RCC 7860 (cell line): ENCODE measurements around the gene VCAM1.
"Not testable (repeated sequence)": the region's sequence is repeated elsewhere in the genome, so short reads cannot be mapped to it uniquely, and the experiment has no call there.

Source experiments
- DNase-seq: peaks from one replicate; pipeline ENCODE4 v3.0.0-alpha.2; 2015; ENCODE audit warnings: low spot score
- FAIRE-seq: peaks from 2 replicates; lab custom pipeline; 2012; peaks lifted over from hg19 to GRCh38; lab: Jason Lieb, UNC

The VCAM1 gene

DNA sequence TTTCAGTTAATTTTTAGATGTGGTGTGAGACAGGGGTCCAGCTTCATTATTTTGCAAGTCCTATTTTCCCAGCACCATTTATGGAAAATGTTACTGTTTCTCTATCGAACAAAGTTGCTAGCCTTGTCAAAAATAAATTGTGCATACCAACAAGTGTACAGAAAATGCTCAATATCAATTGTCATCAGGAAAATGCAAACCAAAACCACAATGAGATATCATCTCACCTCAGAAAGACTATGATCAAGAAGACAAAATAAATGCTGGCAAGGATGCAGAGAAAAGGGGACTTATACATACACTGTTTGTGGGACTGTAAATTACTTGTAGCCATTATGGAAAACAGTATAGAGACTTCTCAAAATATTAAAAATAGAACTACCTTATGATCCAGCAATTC is 54.8 kb downstream of the VCAM1 start:
- no peak for FAIRE-seq
- no peak for DNase-seq

DNA sequence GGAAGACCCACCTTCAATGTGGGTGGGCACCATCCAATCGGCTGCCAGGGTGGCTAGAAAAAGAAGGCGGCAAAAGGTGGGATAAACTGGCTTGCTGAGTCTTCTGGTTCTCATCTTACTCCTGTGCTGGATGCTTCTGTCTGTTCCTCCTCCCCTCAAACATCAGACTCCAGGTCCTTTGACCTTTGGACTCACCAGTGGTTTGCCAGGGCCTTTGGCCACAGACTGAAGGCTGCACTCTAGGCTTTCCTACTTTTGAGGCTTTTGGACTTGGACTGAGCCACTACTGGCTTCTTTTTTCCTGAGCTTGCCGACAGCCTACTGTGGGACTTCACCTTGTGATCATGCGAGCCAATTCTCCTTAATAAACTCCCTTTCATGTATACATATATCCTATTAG is 55.9 kb downstream of the VCAM1 start:
- DNase-seq (no peak), FAIRE-seq (no peak)

DNA sequence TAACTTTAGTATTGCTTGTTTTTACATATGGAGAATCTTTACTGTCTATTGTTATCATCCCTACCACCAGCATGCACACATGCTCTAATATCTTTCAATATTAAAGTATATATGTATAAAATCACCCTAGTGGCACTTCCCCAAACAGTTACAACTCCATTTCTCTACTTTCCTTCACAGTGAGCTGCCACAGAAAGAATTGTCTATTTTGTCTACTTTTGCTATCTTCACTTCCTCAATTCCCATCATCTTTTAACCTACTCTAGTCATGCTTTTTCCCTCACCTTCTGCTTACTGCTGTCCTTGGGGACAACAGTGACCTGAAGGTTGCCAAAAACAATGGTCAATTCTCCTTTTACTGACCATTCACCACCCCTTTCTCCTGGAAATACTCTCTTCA is 59.2 kb downstream of the VCAM1 start:
- no peak for FAIRE-seq
- no peak for DNase-seq

- DNase-seq (no peak), FAIRE-seq (no peak)
Observed at GRCh38 chr1:100780814-100781213, 61.3 kb downstream of the VCAM1 start.

DNA sequence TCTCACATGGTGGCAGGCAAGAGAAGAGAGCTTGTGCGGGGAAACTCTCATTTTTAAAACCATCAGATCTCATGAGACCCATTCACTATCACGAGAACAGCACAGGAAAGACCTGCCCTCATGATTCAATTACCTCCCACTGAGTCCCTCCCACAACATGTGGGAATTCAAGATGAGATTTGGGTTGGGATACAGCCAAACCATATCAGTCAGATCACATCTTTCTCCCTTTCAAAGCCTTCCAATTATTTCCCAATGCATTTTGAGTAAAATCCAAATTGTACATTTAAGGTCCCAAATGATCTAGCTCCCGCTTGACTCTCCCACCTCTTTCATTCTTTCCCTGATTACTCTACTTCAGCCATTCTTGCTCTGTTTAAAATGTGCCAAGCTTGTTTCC is 62.2 kb downstream of the VCAM1 start:
- not testable (repeated sequence) for FAIRE-seq, DNase-seq

DNA sequence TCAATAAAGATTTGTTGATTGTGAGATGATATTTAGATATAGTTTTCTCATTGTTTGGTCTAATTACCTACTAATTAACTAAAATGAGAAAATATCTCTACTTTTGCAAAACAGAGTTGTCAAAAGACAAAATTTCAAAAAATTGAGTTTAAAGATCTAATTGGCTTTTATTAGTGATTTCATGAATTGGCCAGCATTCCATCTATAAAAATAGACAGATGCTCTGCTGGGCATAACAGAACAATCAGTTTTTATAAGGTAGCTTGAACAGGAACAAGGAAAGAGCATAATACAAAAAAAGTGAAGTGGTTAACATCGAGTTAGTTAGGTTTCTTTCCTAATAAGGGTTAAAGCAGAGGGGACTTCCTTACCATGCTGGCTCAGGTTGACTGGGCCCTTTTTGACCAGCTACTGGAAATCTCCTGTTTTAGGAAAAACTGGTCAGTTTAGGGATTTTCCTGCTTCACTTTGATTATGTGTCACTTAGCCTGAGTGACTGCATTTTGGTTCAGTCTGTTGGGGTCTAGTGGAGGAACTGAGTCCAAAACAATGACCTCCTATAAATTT is 63.0 kb downstream of the VCAM1 start:
- DNase-seq (no peak), FAIRE-seq (no peak)

DNA sequence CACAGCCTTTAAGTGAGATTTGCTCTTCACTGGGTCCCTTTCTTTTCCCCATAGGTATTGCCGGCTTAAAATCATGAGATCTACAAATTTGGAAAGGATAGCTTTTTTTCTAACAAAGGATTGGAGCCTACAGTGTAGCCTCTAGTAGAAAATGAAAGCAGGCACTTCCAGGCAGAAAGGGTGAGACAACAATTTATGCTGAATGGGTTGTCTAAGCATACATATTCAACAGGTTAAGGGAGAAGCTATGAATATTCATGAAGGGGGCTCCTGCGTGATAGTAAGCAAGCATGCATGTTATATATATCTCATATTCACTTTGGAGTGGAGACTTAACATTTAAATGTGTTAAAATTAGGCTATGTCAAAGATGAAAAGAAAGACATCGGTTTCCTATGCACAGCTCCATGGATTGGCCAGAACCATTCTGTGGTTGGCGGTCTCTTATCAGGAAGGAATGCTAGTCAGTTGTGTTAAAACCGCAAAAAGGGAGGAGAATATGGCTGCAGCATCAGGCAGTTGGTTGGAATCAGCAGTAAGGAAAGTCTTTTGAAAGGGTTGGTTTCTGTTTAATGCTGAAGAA is 66.0 kb downstream of the VCAM1 start:
- DNase-seq (peak; percentile 88), FAIRE-seq (peak; percentile 97)

DNA sequence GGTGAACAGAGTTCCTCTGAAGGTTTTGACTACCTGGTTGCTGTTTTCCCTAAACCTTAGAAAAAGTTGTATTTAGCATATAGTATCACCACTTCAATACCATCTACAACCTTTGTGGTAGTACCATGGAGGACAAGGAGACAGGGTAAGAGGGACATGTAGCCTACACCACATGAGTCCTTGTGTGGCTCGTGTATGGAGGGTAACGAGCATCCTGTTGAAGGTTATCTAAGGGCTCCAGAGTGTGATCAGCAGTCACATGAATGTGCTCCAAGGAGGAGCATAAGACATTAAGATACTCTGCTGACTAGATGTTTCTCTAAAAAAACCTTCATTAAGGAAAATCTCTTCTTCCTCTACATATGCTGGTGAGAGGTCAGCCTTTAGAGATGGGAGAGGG is 67.3 kb downstream of the VCAM1 start:
- no peak for FAIRE-seq

More for the DNA sequence above, 67.3 kb downstream of the VCAM1 start:
- DNase-seq, result no peak
